ENCODE data around the gene TK2.

The TK2 gene

DNA sequence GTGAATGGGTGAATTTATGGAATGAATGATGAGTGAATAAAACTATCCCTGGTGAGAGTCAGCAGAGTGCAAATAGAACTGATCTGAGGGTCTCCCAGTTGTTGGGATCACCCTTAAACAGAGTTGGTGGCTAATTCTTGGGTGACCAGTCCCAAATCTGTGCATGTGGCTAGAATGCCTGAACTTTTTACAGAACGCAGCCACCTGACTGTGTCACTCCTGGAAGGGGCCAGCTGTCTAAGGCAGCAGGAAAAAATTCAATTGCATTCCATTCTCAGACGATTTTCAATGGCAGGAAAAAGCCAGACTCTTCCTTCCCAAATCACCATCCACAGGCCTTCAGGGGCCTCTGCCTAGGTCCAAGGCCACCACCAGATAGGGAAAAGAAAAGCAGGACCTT lies 79.4 kb downstream of the TK2 start:
- H3K4me1 ChIP-seq (ENCODE audit: control insufficient read depth, low read length) = peaks cover 8% of the 10 kb centered on the region
- H3K4me3 ChIP-seq (ENCODE audit: low read length) = no peak overlapping the region
- H3K9me3 ChIP-seq (ENCODE audit: control insufficient read depth, insufficient read depth, low read length) = no peaks in the 10 kb centered on the region
- H3K79me2 ChIP-seq (ENCODE audit: control insufficient read depth, low read length) = no peaks in the 10 kb centered on the region
- peaks cover 3% of the 10 kb centered on the region; the same call in 1 of the 2 replicates for H3K27me3 ChIP-seq (ENCODE audit: control insufficient read depth, low read length)
- no peaks in the 10 kb centered on the region for H4K20me1 ChIP-seq (ENCODE audit: control insufficient read depth, insufficient read depth, low read depth, low read length)
- no peak for TF ChIP-seq EZH2phosphoT487 (IDR thresholded peaks at IDR 0.05; ENCODE audit: borderline replicate concordance, low read length)
- TF ChIP-seq CTCF (IDR thresholded peaks at IDR 0.05; ENCODE audit: low read depth, low read length, poor library complexity, severe bottlenecking) = no peak
- H3K27ac ChIP-seq (ENCODE audit: low read depth, low read length) = no peak overlapping the region
- H3K9me2 ChIP-seq (replicated peaks; ENCODE audit: control insufficient read depth, low read length) = no peaks in the 10 kb centered on the region
- H3F3A ChIP-seq (ENCODE audit: control insufficient read depth, insufficient read depth) = peaks cover 2% of the 10 kb centered on the region; the same call in 1 of the 2 replicates
- no peaks in the 10 kb centered on the region for H3K36me3 ChIP-seq (ENCODE audit: control insufficient read depth, low read length)
- H3K4me2 ChIP-seq (ENCODE audit: low read length) = no peak overlapping the region

DNA sequence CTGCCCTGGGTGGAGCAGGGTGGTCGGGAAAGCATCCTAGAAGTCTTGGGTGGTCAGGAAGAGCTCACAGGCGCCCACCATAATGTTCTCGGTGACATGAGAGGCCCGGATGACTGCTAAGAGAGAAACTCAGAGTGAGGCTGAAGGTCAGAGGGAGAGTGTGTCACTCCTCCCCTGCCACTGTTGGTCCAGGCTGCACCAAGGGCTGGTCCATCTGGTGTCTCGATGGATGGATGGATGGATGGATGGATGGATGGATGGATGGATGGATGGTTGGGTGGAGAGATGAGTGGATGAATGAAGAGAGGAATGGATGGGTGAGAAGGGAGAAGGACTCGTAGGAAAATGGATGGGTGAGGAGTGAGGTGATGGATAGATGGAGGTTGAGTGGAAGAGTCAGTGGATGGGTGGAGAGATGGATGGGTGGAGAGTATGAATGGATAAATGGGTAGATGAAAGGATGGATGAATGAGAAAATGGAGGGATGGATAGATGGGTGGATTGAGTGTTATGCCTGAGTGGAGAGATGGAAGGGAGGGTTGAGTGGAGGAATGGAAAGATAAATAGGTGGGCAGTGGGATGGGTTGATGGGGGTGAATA lies 79.9 kb downstream of the TK2 start:
- Histone ChIP-seq H3K27ac (ENCODE audit: low read depth, low read length) (no peak overlapping the region), H3K4me2 (ENCODE audit: low read length) (no peak overlapping the region), H3F3A (ENCODE audit: control insufficient read depth, insufficient read depth) (peaks cover 2% of the 10 kb centered on the region; the same call in 1 of the 2 replicates), H3K4me3 (ENCODE audit: low read length) (no peak overlapping the region), H3K9me2 (replicated peaks; ENCODE audit: control insufficient read depth, low read length) (no peaks in the 10 kb centered on the region), H3K36me3 (ENCODE audit: control insufficient read depth, low read length) (no peaks in the 10 kb centered on the region), H4K20me1 (ENCODE audit: control insufficient read depth, insufficient read depth, low read depth, low read length) (no peaks in the 10 kb centered on the region), H3K4me1 (ENCODE audit: control insufficient read depth, low read length) (peaks cover 5% of the 10 kb centered on the region), H3K9me3 (ENCODE audit: control insufficient read depth, insufficient read depth, low read length) (no peaks in the 10 kb centered on the region), H3K79me2 (ENCODE audit: control insufficient read depth, low read length) (no peaks in the 10 kb centered on the region), H3K27me3 (ENCODE audit: control insufficient read depth, low read length) (0 out of 2 replicates have a peak, but pooled peaks cover 3% of the 10 kb centered on the region)
- TF ChIP-seq EZH2phosphoT487 (IDR thresholded peaks at IDR 0.05; ENCODE audit: borderline replicate concordance, low read length) (no peak), CTCF (IDR thresholded peaks at IDR 0.05; ENCODE audit: low read depth, low read length, poor library complexity, severe bottlenecking) (no peak)

- Histone ChIP-seq H3K9me3 (ENCODE audit: control insufficient read depth, insufficient read depth, low read length) (no peaks in the 10 kb centered on the region), H3K27me3 (ENCODE audit: control insufficient read depth, low read length) (no peaks in the 10 kb centered on the region), H3K27ac (ENCODE audit: low read depth, low read length) (no peak overlapping the region), H3K4me2 (ENCODE audit: low read length) (no peak overlapping the region), H3F3A (ENCODE audit: control insufficient read depth, insufficient read depth) (no peaks in the 10 kb centered on the region), H3K36me3 (ENCODE audit: control insufficient read depth, low read length) (no peaks in the 10 kb centered on the region), H3K4me1 (ENCODE audit: control insufficient read depth, low read length) (no peaks in the 10 kb centered on the region), H4K20me1 (ENCODE audit: control insufficient read depth, insufficient read depth, low read depth, low read length) (no peaks in the 10 kb centered on the region), H3K9me2 (replicated peaks; ENCODE audit: control insufficient read depth, low read length) (no peaks in the 10 kb centered on the region), H3K79me2 (ENCODE audit: control insufficient read depth, low read length) (no peaks in the 10 kb centered on the region), H3K4me3 (ENCODE audit: low read length) (no peak overlapping the region)
- TF ChIP-seq EZH2phosphoT487 (IDR thresholded peaks at IDR 0.05; ENCODE audit: borderline replicate concordance, low read length) = no peak
- TF ChIP-seq CTCF (IDR thresholded peaks at IDR 0.05; ENCODE audit: low read depth, low read length, poor library complexity, severe bottlenecking) = no peak
Observed at GRCh38 chr16:66469291-66469946, 80.5 kb downstream of the TK2 start.

Data from DOHH2 (cell line).